G401 (cell line): Measurements from ENCODE around the gene METTL16. TPM values are rescaled to one million over a fixed set of nuclear protein-coding genes. Genes with fewer than 3 reads are reported as not detected.
"Not testable (repeated sequence)": the region's sequence is repeated elsewhere in the genome, so short reads cannot be mapped to it uniquely, and the experiment has no call there.

Experiments
- DNase-seq: peaks from one replicate; pipeline ENCODE4 v3.0.0-alpha.2; 2015; ENCODE audit warnings: low spot score
- in situ Hi-C: cut with HindIII; loops from 2 replicates; pipeline ENCODE4 v1.10.0; 2016; ENCODE audit warnings: low sequenced_read_pairs, mixed read lengths
- total RNA-seq: library from RNA; depleted of rRNA; stranded (reverse); fragments of >200 nt; shearing (Covaris generic); gene quantifications from 2 replicates; pipeline ENCODE4 v1.2.3, GENCODE V29; 2014

METTL16 gene
- total RNA-seq, 1 experiment from 2014 or later = 58.3 TPM

GRCh38 chr17:2508035-2508434 lies 3.7 kb downstream of the METTL16 start:
- in situ Hi-C loops = no loop called here
- DNase-seq = no peak

- DNase-seq, in situ Hi-C loops: not testable (repeated sequence)
These were observed 4.7 kb downstream of the METTL16 start for GRCh38 chr17:2507015-2507414.

- in situ Hi-C loops = no loop called here
- no peak for DNase-seq
These were observed 8.1 kb downstream of the METTL16 start for GRCh38 chr17:2503627-2504026.

GRCh38 chr17:2502871-2503580 lies 8.7 kb downstream of the METTL16 start:
- in situ Hi-C loops = no loop called here

GRCh38 chr17:2500446-2500845 lies 11.2 kb downstream of the METTL16 start:
- in situ Hi-C loops = no loop called here
- DNase-seq = no peak

More at GRCh38 chr17:2502871-2503580, 8.7 kb downstream of the METTL16 start:
- no peak for DNase-seq

- in situ Hi-C loops = loop anchor here (25.0 kb wide), 1 partner anchor 123 kb away; no protein-coding TSS in a partner anchor
- not testable (repeated sequence) for DNase-seq
These were observed 22.4 kb downstream of the METTL16 start for GRCh38 chr17:2489286-2489685.

GRCh38 chr17:2487306-2487705 lies 24.4 kb downstream of the METTL16 start:
- DNase-seq = no peak
- in situ Hi-C loops = loop anchor here (25.0 kb wide), 1 partner anchor 125 kb away; no protein-coding TSS in a partner anchor

GRCh38 chr17:2486709-2487108 lies 25.0 kb downstream of the METTL16 start:
- DNase-seq = not testable (repeated sequence)
- in situ Hi-C loops = loop anchor here (25.0 kb wide), 1 partner anchor 126 kb away; no protein-coding TSS in a partner anchor

GRCh38 chr17:2485970-2486369 lies 25.7 kb downstream of the METTL16 start:
- in situ Hi-C loops = loop anchor here (25.0 kb wide), 1 partner anchor 126 kb away; no protein-coding TSS in a partner anchor
- no peak for DNase-seq

GRCh38 chr17:2485543-2485942 lies 26.1 kb downstream of the METTL16 start:
- in situ Hi-C loops = loop anchor here (25.0 kb wide), 1 partner anchor 127 kb away; no protein-coding TSS in a partner anchor
- no peak for DNase-seq

GRCh38 chr17:2484876-2485275 lies 26.8 kb downstream of the METTL16 start:
- DNase-seq = peak; percentile 26
- in situ Hi-C loops = loop anchor here (25.0 kb wide), 1 partner anchor 127 kb away; no protein-coding TSS in a partner anchor

GRCh38 chr17:2483084-2483483 lies 28.6 kb downstream of the METTL16 start:
- DNase-seq = no peak
- in situ Hi-C loops = loop anchor here (25.0 kb wide), 1 partner anchor 129 kb away; no protein-coding TSS in a partner anchor

GRCh38 chr17:2482218-2482617 lies 29.5 kb downstream of the METTL16 start:
- DNase-seq = no peak
- in situ Hi-C loops = loop anchor here (25.0 kb wide), 1 partner anchor 130 kb away; no protein-coding TSS in a partner anchor

- in situ Hi-C loops = loop anchor here (25.0 kb wide), 1 partner anchor 131 kb away; no protein-coding TSS in a partner anchor
These were observed 29.9 kb downstream of the METTL16 start for GRCh38 chr17:2481760-2482159.

GRCh38 chr17:2478458-2478857 lies 33.2 kb downstream of the METTL16 start:
- in situ Hi-C loops = loop anchor here (25.0 kb wide), 1 partner anchor 134 kb away; no protein-coding TSS in a partner anchor
- no peak for DNase-seq

More at GRCh38 chr17:2481760-2482159, 29.9 kb downstream of the METTL16 start:
- DNase-seq = no peak

GRCh38 chr17:2475056-2475455 lies 36.6 kb downstream of the METTL16 start:
- no peak for DNase-seq
- in situ Hi-C loops = loop anchor here (25.0 kb wide), 1 partner anchor 137 kb away; no protein-coding TSS in a partner anchor

GRCh38 chr17:2474371-2474770 lies 37.3 kb downstream of the METTL16 start:
- DNase-seq = no peak
- in situ Hi-C loops = no loop called here

GRCh38 chr17:2468270-2468669 lies 43.4 kb downstream of the METTL16 start:
- in situ Hi-C loops = no loop called here
- no peak for DNase-seq

- no peak for DNase-seq
- in situ Hi-C loops = no loop called here
These were observed 44.8 kb downstream of the METTL16 start for GRCh38 chr17:2466931-2467330.

- in situ Hi-C loops = no loop called here
- no peak for DNase-seq
These were observed 49.2 kb downstream of the METTL16 start for GRCh38 chr17:2462481-2462880.
